Activated CD4-positive, alpha-beta T cell treated with anti-CD3 and anti-CD28 coated beads, Interleukin-2, amount 50 U/mL, for 24 hours (primary cell): ENCODE results near the gene FAM234B.
"Not testable (repeated sequence)": the region's sequence is repeated elsewhere in the genome, so short reads cannot be mapped to it uniquely, and the experiment has no call there.

Experiments
- DNase-seq, 2 donors: peaks; one replicate each; pipeline ENCODE4 v3.0.0-alpha.2; 2020; ENCODE audit warnings: low read depth in 1 of 2, low spot score in 1 of 2

Gene FAM234B

DNA sequence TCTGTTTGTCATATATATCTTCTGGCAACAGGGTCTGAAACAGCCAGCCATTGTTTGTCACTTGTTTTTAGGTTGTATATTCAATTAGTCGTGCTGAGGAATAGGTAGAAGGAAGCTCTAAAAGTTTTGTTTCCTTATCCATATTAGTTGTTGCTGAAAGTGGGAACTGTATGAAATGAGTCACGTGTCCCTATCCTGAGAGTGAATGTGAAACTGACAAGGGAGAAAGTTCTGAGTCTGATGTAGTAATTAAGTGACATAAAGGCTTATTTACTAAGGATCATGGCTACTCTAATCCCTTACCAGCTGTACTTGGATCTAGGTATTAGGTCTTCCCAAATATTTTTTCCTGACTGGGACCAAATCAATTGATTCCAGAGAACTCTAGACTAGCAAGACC lies 16.4 kb downstream of the FAM234B start:
- no peak for DNase-seq

DNA sequence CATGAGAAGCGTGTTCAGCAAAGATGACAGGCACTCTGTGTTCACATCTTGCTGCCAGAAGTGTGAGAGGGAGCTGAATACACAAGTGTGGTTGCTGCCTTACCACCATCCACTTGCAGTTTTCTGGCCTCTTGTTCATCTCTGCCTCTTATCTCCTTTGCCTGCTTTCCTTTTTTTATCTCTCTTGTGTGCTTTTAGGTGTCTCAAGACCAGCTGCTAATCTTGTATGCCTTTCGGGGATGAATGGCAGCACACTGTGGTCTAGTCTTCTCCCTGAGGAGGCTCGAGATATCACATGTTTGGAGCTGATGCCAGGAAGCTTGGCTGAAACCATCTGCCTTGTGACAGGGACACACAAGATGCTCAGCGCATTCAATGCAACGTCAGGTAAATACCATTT lies 17.2 kb downstream of the FAM234B start:
- no peak for DNase-seq

DNA sequence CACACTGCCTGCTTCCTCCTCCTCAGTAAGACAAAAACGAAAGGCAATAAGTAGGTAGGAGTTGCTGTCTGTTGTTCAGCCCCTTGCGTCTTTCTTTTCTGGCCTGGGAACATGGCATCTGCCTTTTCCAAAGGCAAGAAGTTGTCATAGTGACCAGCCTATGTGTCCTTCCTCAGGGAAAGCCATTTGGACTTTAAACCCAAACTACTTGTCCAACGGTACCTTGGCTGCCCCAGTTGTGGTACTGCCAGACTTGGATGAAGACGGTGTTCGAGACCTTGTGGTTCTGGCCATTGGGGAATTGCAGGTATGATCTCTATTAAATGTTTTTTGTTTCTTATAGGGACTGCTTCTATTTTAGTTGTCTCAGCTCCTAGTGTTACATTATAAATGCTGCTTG lies 18.5 kb downstream of the FAM234B start:
- DNase-seq: no peak

DNA sequence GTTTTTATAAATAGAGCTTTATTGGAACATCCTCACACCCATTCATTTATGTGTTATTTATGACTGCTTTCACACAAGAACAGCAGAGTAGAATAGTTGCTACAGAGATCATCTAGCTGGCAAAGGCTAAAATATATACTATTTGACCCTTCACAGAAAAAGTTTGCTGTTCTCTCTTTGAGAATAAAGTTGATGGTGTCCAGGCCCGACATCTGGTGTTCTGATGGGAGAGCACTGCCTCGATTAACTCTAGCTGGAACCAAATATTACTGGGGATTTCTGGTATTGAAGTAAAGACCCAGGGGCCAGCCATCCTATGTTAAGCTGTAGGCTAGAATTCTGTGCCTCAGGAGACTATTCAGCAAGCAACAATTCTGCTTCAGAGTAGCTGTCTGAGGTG lies 21.8 kb downstream of the FAM234B start:
- DNase-seq: no peak

DNA sequence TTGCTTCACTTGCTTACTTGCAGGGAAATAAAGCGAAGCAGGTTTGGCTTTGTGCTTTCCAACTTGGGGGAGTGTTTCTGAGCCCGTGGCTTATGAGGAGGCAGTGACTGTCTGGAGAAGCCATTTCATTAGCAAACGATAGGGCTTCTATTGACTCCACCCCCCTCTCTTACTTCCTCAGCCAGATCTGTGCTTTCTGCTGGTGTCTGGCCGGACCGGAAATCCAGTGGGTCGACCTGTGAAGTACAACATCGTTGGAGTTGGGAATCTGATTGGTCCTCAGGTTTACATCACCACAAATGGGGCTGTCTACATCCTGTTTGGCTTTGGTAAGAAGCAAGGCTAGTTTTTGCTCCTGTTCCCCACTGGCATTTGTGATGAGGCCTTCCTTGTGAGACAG lies 22.3 kb downstream of the FAM234B start:
- DNase-seq: no peak

DNA sequence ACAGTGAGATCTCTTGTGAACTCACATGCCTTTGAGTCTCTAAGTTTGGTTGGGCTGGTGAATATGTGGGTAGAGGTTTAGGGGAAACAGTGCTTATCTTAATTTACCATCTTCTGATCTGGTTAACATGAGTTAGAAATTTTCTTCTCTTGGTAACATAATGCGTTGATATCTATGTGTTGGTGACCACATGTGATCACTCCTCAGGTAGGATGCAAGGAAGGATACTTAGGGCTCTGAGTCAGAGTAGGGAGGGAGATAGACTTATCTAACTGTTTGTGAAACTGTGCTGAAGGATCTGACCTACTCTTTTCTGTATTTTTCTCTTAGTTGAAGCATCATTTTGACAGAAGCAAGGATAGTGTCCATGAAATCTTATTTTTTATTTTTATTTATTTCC lies 23.1 kb downstream of the FAM234B start:
- DNase-seq: no peak

DNA sequence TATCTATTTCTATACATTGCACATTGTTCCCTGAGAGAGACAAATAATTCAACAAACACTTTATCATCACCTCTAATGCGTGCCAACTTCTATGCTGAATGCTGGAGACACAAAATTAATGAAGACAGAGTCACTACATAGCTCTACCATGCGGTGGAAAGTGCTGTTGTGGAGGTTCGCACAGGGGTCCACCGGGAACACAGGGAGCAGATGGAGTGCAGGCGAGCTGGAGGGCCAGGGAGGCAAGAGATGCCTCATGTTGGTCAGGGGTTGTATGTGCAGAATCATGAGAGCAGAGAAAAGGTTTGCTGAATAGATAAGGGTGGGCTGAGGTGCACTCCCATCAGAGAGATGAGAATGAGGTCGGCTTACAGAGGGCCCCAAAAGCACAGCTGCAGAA lies 25.2 kb downstream of the FAM234B start:
- no peak for DNase-seq

DNA sequence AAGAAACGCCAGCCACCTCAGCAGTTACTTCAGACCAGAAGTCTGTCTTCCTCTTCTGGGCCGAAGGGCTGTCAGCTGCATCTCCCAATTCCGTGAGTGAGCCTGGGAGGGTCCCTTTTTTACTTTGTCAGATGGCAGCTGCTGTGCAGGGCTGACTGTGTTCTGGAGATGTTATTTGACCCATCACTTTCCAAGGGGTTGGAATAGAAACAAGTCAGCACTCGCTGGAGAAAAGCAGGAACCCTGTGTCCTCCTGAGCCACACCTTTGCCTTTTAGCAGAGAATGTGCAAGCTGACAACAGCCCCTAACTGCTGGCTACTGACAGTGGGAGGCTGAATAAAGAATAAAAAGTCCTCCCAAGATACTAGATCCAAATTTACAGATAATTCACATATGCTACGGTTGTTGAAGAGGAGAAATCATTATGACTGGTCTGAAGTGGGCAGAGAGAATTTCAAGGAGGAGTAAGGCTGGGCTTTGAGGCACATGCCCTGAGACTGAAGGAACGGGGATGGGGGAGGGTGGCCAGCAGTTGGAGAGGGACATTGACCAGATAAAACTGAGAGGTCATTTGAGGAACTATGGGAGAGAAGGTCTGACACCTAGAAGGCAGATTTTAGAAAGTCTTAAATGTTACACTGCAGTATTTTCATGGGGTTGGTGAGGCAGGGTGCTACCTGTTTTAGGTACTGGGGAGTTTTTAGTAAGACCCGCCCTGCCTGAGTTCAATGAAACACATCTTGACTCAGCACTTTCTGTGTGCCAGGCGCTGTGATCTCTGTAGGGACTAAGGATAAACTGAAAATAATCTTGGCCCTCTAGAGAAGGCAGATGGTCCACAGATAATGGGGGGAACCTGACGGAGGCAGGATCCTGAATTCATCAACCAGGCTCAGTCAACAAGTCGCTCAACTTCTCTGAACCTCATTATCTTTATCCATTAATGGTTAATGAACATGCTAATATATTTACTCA lies 27.4 kb downstream of the FAM234B start:
- no peak for DNase-seq

DNA sequence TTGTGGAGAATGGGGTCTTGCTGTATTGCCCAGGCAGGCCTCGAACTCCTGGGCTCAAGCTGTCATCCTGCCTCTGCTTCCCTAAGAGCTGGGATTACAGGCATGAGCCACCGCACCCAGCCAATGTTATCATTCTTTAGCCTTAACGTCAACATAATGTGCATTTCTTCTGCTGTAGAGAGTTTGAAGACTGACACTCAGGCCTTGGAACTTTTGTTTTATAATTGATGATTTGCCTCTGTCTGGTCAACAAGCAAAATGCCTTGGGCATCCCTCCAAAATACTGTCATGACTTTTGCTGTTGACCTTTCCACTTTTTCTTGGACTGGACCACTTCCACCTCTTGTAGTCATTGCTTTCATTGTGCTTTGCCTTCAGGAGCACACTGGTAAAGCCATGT lies 29.0 kb downstream of the FAM234B start:
- DNase-seq: no peak

DNA sequence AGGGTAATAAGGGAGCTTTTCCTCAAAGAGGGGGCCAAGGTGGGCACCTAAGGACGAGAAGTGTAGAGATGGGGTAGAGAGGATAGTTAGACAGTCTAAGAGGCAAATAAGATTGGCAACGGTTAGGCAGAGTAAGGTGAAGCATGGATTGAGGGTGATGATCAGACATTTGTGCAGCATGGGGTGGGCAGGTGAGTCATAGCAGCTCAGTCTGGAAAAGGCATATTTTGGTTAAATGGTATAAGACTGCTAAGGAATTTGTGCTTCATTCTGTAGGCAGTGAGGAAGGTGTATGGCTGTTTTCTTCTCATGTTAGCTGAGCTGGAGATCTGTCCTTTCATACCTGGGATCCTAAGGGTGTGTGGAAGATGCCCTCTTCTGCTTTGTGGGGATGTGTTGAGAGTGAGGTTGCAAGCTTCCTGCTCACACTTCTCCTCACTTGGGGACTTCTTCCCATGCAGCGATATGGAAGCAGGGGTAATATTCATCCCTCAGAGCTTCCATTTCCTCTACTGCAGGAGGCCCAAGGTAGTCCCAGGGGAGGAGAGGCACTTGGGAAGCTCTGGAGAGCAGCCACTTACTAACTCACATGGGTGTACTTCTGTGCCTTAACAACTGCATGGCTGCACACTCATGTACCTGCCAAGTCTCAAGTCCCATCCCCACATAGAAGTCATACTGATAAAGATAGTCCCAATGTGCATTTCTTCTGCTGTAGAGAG lies 30.4 kb downstream of the FAM234B start:
- no peak for DNase-seq

DNA sequence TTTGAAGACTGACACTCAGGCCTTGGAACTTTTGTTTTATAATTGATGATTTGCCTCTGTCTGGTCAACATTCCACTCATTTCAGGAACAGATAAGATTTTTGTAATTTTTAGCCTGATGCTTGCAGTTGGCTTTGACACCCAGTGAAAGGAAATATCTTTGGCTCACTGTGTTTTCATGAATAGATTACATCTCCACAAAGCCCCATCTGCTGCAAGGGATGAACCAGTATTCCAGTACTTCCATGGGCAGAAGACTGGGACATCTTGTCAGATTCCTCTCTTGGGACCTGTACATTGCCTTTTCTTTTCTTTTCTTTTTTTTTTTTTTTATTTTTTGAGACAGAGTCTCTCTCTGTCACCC lies 30.9 kb downstream of the FAM234B start:
- DNase-seq: no peak

DNA sequence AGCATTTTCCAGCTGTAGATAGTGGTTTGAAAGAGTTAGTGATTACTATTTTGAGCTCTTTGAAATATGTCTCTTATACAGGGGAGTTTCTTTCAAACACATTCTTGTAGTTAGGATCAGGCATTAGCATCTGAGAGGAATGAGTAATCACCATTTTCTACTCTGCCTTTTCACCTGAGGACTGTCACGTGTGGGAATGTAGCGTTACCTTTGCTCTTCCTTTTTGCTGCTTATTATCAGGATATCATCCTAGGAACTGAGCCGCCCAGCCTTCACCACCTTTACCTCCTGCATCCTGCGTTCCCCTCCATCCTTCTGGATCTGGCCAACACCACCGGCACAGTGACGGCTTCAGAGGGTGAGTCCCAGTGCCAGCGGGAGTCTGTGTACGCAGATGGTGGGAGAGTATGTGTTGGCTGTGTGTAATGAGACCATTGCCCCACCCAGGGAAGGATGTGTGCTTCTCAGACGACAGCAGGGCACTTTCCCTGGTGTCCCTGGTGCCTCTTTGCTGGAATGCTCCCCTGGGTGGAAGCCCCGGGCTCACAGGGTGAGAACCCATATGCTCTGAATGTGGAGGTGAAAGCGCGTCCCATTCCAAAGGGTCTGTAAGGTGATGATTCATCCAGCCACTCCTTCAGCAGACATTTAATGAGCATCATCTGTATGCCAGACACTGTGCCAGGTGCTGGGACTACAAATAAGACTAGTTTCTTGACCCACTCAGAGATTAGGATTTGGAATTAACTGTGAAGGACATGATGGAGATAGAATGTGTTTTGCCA lies 31.8 kb downstream of the FAM234B start:
- DNase-seq: no peak

DNA sequence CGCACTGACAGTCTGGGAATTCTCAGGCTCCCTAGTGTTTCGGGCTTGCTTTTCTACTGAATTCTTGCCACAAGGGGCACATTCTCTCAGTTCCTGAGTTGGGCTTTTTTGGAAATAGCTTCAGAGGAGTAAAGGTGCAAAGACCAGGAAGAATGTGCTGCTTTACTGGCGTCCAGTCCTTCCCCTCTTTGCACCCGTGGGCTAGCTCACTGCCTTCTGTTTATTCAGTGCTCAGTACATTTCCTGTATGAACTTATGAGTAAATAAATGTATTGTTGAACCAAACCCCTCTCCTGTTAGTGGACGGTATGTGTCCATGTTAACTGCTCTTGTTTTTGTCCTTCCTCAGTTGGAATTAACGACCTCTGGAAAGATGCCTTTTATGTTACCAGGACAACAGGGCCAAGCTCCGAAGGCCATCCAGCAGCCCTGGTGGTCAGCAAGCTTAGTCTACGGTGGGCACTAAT lies 35.3 kb downstream of the FAM234B start:
- DNase-seq: no peak

DNA sequence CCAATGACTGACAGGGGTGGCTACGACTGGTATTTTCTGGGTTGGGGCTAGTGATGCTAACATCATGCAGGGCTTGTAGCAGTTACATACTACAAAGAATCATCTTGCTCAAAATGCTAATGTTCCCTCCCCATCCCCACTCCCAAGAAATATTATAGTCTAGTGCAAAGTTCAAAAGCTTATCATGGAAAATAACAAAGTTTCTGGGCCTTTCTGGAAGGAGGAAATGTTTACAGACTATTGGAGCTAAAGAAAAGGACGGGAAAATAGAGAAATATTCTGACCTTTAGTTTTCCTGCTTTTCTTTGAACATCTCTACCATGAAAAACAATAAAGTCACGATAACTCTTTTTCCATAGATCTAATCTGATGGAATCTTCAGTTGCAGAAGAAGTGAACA lies 36.1 kb downstream of the FAM234B start:
- DNase-seq: no peak

DNA sequence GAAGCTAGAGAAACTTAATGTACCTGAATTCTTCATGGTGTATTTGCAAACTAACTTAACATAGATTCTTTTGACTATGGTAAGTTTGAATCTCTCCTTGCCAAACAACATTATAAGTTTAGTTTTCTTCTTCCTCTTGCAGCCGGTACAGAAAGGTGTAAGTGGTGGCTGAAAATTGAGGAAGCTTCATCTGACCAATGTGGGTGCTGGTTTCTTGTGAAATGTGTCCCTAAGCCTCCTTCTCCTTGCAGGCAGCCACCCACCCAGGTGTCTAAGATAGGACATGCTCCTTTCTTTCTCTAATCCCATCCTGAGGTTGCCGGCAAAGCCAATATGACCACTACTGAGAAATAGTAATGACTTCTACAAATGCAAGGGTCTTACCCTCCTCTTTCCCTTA lies 38.7 kb downstream of the FAM234B start:
- no peak for DNase-seq

DNA sequence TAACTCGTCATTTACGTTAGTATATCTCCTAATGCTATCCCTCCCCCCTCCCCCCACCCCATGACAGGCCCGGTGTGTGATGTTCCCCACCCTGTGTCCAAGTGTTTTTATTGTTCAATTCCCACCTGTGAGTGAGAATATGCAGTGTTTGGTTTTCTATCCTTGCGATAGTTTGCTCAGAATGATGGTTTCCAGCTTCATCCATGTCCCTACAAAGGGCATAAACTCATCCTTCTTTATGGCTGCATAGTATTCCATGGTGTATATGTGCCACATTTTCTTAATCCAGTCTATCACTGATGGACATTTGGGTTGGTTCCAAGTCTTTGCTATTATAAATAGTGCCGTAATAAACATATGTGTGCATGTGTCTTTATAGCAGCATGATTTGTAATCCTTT lies 39.5 kb downstream of the FAM234B start:
- DNase-seq: not testable (repeated sequence)

DNA sequence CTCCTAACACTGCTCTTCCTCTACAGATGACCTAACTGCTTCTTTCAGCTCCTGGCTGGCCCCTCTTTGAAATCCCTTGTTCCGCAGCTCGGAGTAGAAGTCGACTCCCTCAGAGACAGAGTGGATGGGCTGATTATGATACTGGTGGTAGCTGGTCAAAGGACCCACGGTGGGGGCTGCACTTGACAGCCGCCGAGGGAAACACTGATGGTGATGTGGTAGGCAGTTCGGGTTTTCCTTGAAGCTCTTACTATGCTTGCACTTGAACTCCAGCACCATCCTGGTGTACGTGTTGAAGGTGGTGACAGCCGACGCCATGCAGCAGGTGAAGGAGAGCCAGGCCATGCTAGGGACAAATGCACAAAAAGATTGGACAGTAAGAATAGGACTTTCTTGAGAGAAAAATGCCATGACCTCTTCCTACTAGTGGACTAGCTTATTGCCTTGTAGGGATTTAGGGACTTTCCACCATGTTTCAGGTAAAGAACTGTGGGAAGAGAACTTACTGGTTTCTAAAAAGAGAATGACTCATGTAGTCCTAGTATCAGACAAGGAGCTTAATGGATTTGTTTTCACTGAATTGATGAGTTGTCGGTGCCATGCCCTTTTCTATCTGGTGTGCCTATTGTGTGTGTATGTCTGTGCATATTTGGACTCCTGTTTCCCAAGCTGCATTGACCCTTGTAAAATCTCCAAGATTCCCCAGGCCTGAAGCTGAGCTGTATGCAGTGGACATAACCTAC lies 40.9 kb downstream of the FAM234B start:
- DNase-seq: no peak

DNA sequence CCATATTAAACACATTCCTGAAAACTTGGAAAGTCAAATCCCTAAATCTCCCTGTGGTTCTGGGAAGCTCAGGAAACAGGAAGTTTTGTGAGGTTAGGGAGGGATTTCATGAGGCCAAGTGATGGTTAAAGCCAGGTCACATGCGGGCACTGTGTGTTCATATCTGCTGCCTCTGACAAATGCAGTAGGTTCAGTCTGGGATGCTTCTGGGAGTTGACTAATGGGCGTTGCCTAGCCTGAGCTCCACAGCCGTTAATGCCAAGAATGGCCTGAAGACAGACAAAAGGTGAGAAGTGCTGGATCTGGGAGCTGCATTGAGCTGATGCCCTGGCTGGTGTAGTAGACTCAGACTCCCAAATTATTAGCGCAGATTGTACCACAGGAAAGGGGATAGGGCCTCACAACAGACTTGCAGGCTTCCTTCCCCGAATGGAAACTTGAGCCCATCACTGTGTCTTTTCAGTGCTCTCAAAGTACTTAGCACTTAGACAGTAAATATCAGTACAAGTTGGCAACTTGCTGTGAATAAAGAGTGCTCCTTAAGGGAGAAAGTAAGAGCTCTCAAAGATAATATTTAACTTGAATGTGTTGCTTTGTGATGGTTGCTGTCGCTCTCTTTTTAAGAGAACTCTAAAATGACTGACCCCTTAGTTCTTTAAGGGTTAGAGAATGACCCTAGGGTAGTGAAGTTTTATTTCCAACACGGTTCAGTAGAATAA lies 41.9 kb downstream of the FAM234B start:
- no peak for DNase-seq

DNA sequence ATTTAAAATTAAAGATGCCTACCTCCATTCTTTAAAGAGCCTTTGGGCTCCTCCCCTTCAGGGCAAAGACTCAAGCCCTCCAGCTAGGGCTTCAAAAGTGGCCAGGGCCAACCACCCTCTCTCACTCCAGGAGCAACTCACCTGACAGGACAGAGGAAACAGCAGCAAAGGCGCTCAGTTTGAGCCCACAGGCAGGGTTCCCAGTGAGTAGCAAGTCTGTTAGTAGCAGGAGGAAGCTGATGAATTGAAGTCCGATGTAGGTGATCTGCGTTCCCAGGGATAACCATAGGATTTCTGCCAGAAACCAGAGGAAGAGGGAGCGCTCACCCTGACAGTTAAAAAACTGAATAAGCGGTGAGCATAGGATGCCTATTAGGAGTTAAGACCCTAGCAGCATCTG lies 43.6 kb downstream of the FAM234B start:
- no peak for DNase-seq

DNA sequence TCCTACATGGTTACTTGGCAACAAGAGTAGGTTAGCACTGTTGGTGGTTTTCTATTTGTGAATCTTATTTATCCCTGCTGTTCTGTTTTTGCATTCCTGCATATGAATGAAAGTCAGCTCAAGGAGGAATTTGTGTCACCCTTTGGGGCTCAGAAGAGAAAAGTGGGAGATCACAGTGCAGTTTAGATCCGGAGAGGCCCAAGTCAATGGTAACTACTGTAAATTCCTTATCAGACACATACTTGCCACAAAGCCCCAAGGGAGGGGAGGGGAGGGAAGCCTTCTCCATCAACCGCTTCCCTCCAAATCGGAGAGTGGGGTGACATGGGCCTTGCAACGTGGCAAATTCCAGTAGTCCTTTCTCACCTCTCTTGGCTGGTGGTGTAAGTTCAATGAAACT lies 44.3 kb downstream of the FAM234B start:
- DNase-seq: no peak
